GM12878 (cell line): ENCODE measurements around the gene CYP1A2. TPM values are rescaled to one million over a fixed set of nuclear protein-coding genes. Genes with fewer than 3 reads are reported as not detected.

Experiments used
- ATAC-seq: fragments of 200-7000 bp; cut with Tn5 transposase; 3 replicates; pipeline ENCODE4 v1.9.1; 2020; ENCODE audit warnings: mild to moderate bottlenecking, moderate library complexity
- BruUV-seq: library from RNA; stranded (reverse); fragments of 400-500 nt; replicated peaks from 2 replicates; lab custom pipeline; 2021; lab: Mats Ljungman, UMichigan
- CTCF ChIA-PET: fragments of 300-600 bp; sonication (Branson Sonifier 250); formaldehyde crosslinking; extraction: SDS; loops from one replicate; lab custom pipeline; 2021; ENCODE audit warnings: inconsistent platforms; lab: Yijun Ruan, JAX
- POLR2A ChIA-PET: fragments of 350-600 bp; formaldehyde crosslinking; extraction: SDS; loops from one replicate; lab custom pipeline; 2021; ENCODE audit warnings: inconsistent platforms; lab: Charles Lee
- RAD21 ChIA-PET: fragments of 300-600 bp; sonication (Branson Sonifier 250); formaldehyde crosslinking; loops from one replicate; lab custom pipeline; 2023; ENCODE audit warnings: antibody characterized with exemption; ENCODE audit not compliant: unreplicated experiment; lab: Charles Lee
- SMC1A ChIA-PET: fragments of 300-600 bp; sonication (Branson Sonifier 250); formaldehyde crosslinking; loops from one replicate; lab custom pipeline; 2023; ENCODE audit not compliant: unreplicated experiment, uncharacterized antibody; lab: Charles Lee
- DNase-seq: peaks from one replicate; pipeline ENCODE4 v3.0.0-alpha.2; 2011; ENCODE audit warnings: low read depth, low spot score
- FAIRE-seq: peaks from 3 replicates; lab custom pipeline; 2011; peaks lifted over from hg19 to GRCh38; lab: Jason Lieb, UNC
- H2AFZ ChIP-seq: 2 replicates; pipeline ENCODE4 v1.6.0; 2011; ENCODE audit warnings: low read depth, low read length, control low read depth; ENCODE audit not compliant: control insufficient read depth
- H3K27ac ChIP-seq: 2 replicates; pipeline ENCODE4 v1.5.1; 2011; ENCODE audit warnings: control low read depth; ENCODE audit not compliant: control insufficient read depth, insufficient read depth
- H3K27me3 ChIP-seq, 2 experiments: replicated peaks in 1 of 2; 2 replicates each; pipeline versions ENCODE4 v1.6.0 to v1.6.1; 2011; ENCODE audit warnings: low read length in 1 of 2; ENCODE audit not compliant: control insufficient read depth in 2 of 2, insufficient read depth in 2 of 2
- H3K36me3 ChIP-seq, 2 experiments: 2 replicates each; pipeline ENCODE4 v1.5.1; 2011; ENCODE audit warnings: low read length in 1 of 2; ENCODE audit not compliant: control insufficient read depth in 2 of 2, insufficient read depth in 2 of 2
- H3K4me1 ChIP-seq: 2 replicates; pipeline ENCODE4 v1.6.1; 2011; ENCODE audit warnings: mild to moderate bottlenecking, low read length, moderate library complexity, mixed read lengths; ENCODE audit not compliant: control insufficient read depth, insufficient read depth
- H3K4me2 ChIP-seq: 2 replicates; pipeline ENCODE4 v1.6.0; 2011; ENCODE audit warnings: control low read depth; ENCODE audit not compliant: control insufficient read depth, insufficient read depth
- H3K4me3 ChIP-seq: fragments of 200-600 bp; sonication (generic); 2 replicates; pipeline ENCODE4 v1.5.1; 2016
- H3K79me2 ChIP-seq: 2 replicates; pipeline ENCODE4 v1.6.0; 2011; ENCODE audit warnings: low read length; ENCODE audit not compliant: control insufficient read depth, insufficient read depth
- H3K9ac ChIP-seq: 2 replicates; pipeline ENCODE4 v1.8.0; 2011; ENCODE audit warnings: low read length, control low read depth, mixed read lengths; ENCODE audit not compliant: control insufficient read depth, insufficient read depth
- H3K9me3 ChIP-seq: replicated peaks from 3 replicates; pipeline ENCODE4 v1.5.1; 2011; ENCODE audit warnings: mild to moderate bottlenecking, low read length; ENCODE audit not compliant: control insufficient read depth, insufficient read depth
- H4K20me1 ChIP-seq: 2 replicates; pipeline ENCODE4 v1.6.0; 2011; ENCODE audit not compliant: control insufficient read depth, insufficient read depth
- ASH2L ChIP-seq: fragments of 300-600, 200-600 bp; sonication (generic); IDR thresholded peaks from 2 replicates; pipeline ENCODE4 v1.6.1; 2017; ENCODE audit warnings: low read depth, mild to moderate bottlenecking, borderline replicate concordance
- CTCF ChIP-seq, 3 experiments: IDR thresholded peaks in 2 of 3; conservative IDR thresholded peaks in 1 of 3; 2 replicates each; pipeline ENCODE4 v1.5.1; 2011; ENCODE audit warnings: low read depth in 3 of 3, low read length in 3 of 3, mild to moderate bottlenecking in 3 of 3, control low read depth in 2 of 3, moderate library complexity in 2 of 3, inconsistent platforms in 1 of 3, mixed read lengths in 1 of 3; ENCODE audit not compliant: control insufficient read depth in 2 of 3, insufficient read depth in 1 of 3; ENCODE audit errors: extremely low read depth in 1 of 3
- IRF4 ChIP-seq: IDR thresholded peaks from 2 replicates; pipeline ENCODE4 v1.6.1; 2011; ENCODE audit warnings: low read depth, low read length
- MAX ChIP-seq: IDR thresholded peaks from 2 replicates; pipeline ENCODE4 v1.6.1; 2012; ENCODE audit warnings: low read depth, low read length, improper control_type of control experiment
- MXI1 ChIP-seq: fragments of 150-350 bp; IDR thresholded peaks from 2 replicates; pipeline ENCODE4 v1.6.1; 2011; ENCODE audit warnings: low read depth, mild to moderate bottlenecking, inconsistent platforms, low read length, improper control_type of control experiment
- MYC ChIP-seq: IDR thresholded peaks from 2 replicates; pipeline ENCODE4 v1.6.1; 2011; ENCODE audit warnings: mild to moderate bottlenecking, low read length, moderate library complexity, inconsistent platforms; ENCODE audit not compliant: insufficient read depth, insufficient replicate concordance, insufficient read length, severe bottlenecking
- NR2C1 ChIP-seq: fragments of 450-650 bp; IDR thresholded peaks from 2 replicates; pipeline ENCODE4 v1.6.1; 2017; ENCODE audit warnings: antibody characterized with exemption, mild to moderate bottlenecking, moderate library complexity
- NR2C2 ChIP-seq: IDR thresholded peaks from 2 replicates; pipeline ENCODE4 v1.6.1; 2011; ENCODE audit warnings: borderline replicate concordance, low read depth; ENCODE audit not compliant: control insufficient read depth, insufficient read length
- NR2F1 ChIP-seq: fragments of 450-650 bp; conservative IDR thresholded peaks from 2 replicates; pipeline ENCODE4 v1.6.1; 2017; ENCODE audit warnings: mild to moderate bottlenecking
- RAD21 ChIP-seq: IDR thresholded peaks from 2 replicates; pipeline ENCODE4 v1.6.1; 2011; ENCODE audit warnings: mild to moderate bottlenecking, low read depth, low read length, moderate library complexity; ENCODE audit not compliant: insufficient read depth
- SMC3 ChIP-seq: IDR thresholded peaks from 2 replicates; pipeline ENCODE4 v1.6.1; 2011; ENCODE audit warnings: low read length, improper control_type of control experiment, borderline replicate concordance
- TARDBP ChIP-seq: IDR thresholded peaks from 2 replicates; pipeline ENCODE4 v1.6.1; 2016; ENCODE audit warnings: borderline replicate concordance
- ZNF687 ChIP-seq: fragments of 450-650 bp; IDR thresholded peaks from 2 replicates; pipeline ENCODE4 v1.6.1; 2017; ENCODE audit warnings: mild to moderate bottlenecking, moderate library complexity
- WGBS: methylation state at CpG from one replicate; pipeline ENCODE4 v1.1.6; 2016; ENCODE audit warnings: low lambda C conversion rate; ENCODE audit not compliant: insufficient replicate concordance, insufficient coverage; ENCODE audit errors: missing lambda C conversion rate; 5-methylcytosine and 5-hydroxymethylcytosine counted together
- in situ Hi-C: fragments of 300-500 bp; cut with MboI; formaldehyde crosslinking; loops from 9 replicates; pipeline ENCODE4 v1.14.3; 2018; ENCODE audit warnings: mixed read lengths
- intact Hi-C: fragments of 100-400 bp; cut with micrococcal nuclease; formaldehyde crosslinking; loops from one replicate; pipeline ENCODE4 v1.14.2; 2022; ENCODE audit not compliant: unreplicated experiment
- polyA plus RNA-seq, 11 experiments: library from polyadenylated mRNA; depleted of rRNA in 4 of 11; unstranded in 6 of 11; stranded (reverse) in 5 of 11; fragments of >200 nt; fragmentation: Nextera tagmentation in 4 of 11; fragmentation: Illumina TruSeq in 1 of 11; extraction: Ambion mirVana in 4 of 11; extraction: Trizol in 1 of 11; gene quantifications; 1 replicate in 1 of 11; 2 replicates in 10 of 11; pipeline versions ENCODE4 v1.2.1 to v1.2.3, GENCODE V29; 2011 to 2016; ENCODE audit warnings: inconsistent platforms in 2 of 11, missing spikeins in 2 of 11, low read depth in 1 of 11
- total RNA-seq, 4 experiments: library from RNA; depleted of rRNA in 3 of 4; stranded (reverse); fragments of >200 nt in 3 of 4; fragmentation: Illumina TruSeq in 1 of 4; extraction: Trizol in 1 of 4; gene quantifications; 2 replicates each; pipeline versions ENCODE4 v1.2.1 to v1.2.3, GENCODE V29; 2013 to 2021

The CYP1A2 gene
- total and polyA plus RNA-seq, 10 of the 15 experiments (the other 5 are each of a cell fraction or from before 2014, with no cell fraction given) = 0.03 to 0.09 (median 0.05) TPM; not detected in 7

- H3K36me3 ChIP-seq = peaks cover 48 to 69% of the 10 kb centered on the region in 2 experiments
- intact Hi-C loops = no loop called here
- H3K4me1 ChIP-seq = peaks cover 38% of the 10 kb centered on the region
- no peak overlapping the region for H3K9ac ChIP-seq
- peak overlapping the region; percentile 39; the same call in 1 of the 2 replicates for H3K27ac ChIP-seq
- RAD21 ChIA-PET = interaction anchor here (0.6 to 22.9 kb wide), 7 partner anchors 10 to 184 kb away, joined by 3 to 1186 read pairs (median 4); partner anchors contain the start of genes CLK3, CSK and FAM219B
- 69% methylated on average over 16 of the region's 16 CpGs for WGBS
- in situ Hi-C loops = no loop called here
- H3K4me2 ChIP-seq = no peak overlapping the region
- H2AFZ ChIP-seq = no peak overlapping the region
- H3K4me3 ChIP-seq = no peak overlapping the region
- TF ChIP-seq MAX = peak; percentile 48; the same call in 1 of the 2 replicates
- peak; percentile 10; the same call in 1 of the 2 replicates for TF ChIP-seq NR2F1
- peak; percentile 52 for TF ChIP-seq ZNF687
- TF ChIP-seq NR2C1 = peak; percentile 38; the same call in 1 of the 2 replicates
- TF ChIP-seq MXI1 = 0 out of 2 replicates have a peak, but pooled peaks have one; percentile 30
- TF ChIP-seq IRF4 = 0 out of 2 replicates have a peak, but pooled peaks have one; percentile 10
- TF ChIP-seq RAD21 = peak; percentile 50
- no peak for TF ChIP-seq MYC
- no peak for TF ChIP-seq TARDBP
- peak in 2 of 3 experiments; percentile 11 to 52; a peak in 4 of 6 replicates for TF ChIP-seq CTCF (IDR thresholded peaks at IDR 0.05 in 2 of 3, conservative IDR thresholded peaks at IDR 0.05 in 1 of 3; ENCODE audit: control insufficient read depth in 2 of 3, extremely low read depth in 1 of 3, insufficient read depth in 1 of 3, low read depth in 3 of 3, low read length in 3 of 3)
- TF ChIP-seq NR2C2 = peak; percentile 37
- peak; percentile 37; the same call in 1 of the 2 replicates for TF ChIP-seq SMC3
- no peak for TF ChIP-seq ASH2L
- TF ChIP-seq, all 136 proteins: peak for 10
- Histone ChIP-seq H3K27me3 (no peaks in the 10 kb centered on the region), H3K79me2 (peaks cover 44% of the 10 kb centered on the region), H3K9me3 (no peaks in the 10 kb centered on the region), H4K20me1 (peaks cover 6% of the 10 kb centered on the region)
- ChIA-PET CTCF (interaction anchor here (0.5 to 25.9 kb wide), 23 partner anchors 9 to 425 kb away, joined by 3 to 1288 read pairs (median 3); partner anchors contain the start of gene CSK), SMC1A (interaction anchor here (0.6 to 15.7 kb wide), 7 partner anchors 10 to 827 kb away, joined by 3 to 811 read pairs (median 7); partner anchors contain the start of gene CSK), POLR2A (interaction anchor here (1.3 to 5.3 kb wide), 6 partner anchors 9 to 28 kb away, joined by 6 to 59 read pairs (median 18); partner anchors contain the start of gene CSK)
- FAIRE-seq (peak; percentile 49), ATAC-seq (peak; percentile 29), DNase-seq (no peak)
- no TSS peak for BruUV-seq
Measured at GRCh38 chr15:74799255-74799855, 50.7 kb downstream of the CYP1A2 start.
